A549 (cell line): ENCODE data around the gene ARSK.

Experiments
- ATOH8 ChIP-seq: fragments of 250-450 bp; sonication (Bioruptor Pico); IDR thresholded peaks from 2 replicates; pipeline ENCODE4 v1.5.0; 2020; ENCODE audit warnings: low read depth, mild to moderate bottlenecking, moderate library complexity
- CTCF ChIP-seq: fragments of >200 bp; sonication (Bioruptor Twin); formaldehyde crosslinking; IDR thresholded peaks from 3 replicates; pipeline ENCODE4 v1.5.1; 2016
- POLR2A ChIP-seq: IDR thresholded peaks from 2 replicates; pipeline ENCODE4 v1.6.1; 2012; ENCODE audit warnings: mild to moderate bottlenecking, low read length
- RAD21 ChIP-seq, 2 experiments: fragments of >200 bp in 1 of 2; sonication (Bioruptor Twin) in 1 of 2; formaldehyde crosslinking in 1 of 2; IDR thresholded peaks in 1 of 2; conservative IDR thresholded peaks in 1 of 2; 2 replicates in 1 of 2; 3 replicates in 1 of 2; pipeline ENCODE4 v1.6.1; 2012 to 2018; ENCODE audit warnings: inconsistent platforms in 1 of 2

GRCh38 chr5:95555553-95555952 lies 652 bp downstream of the ARSK start:
- no peak for TF ChIP-seq CTCF
- no peak for TF ChIP-seq ATOH8 (CRISPR knock-in tag)
- TF ChIP-seq POLR2A, result no peak
- TF ChIP-seq RAD21 (conservative IDR thresholded peaks at IDR 0.05 in 1 of 2, IDR thresholded peaks at IDR 0.05 in 1 of 2), result no peak
